Glutamatergic neuron (in vitro differentiated cells): Measurements from ENCODE around the gene MGARP. TPM values are rescaled to one million over a fixed set of nuclear protein-coding genes. Genes with fewer than 3 reads are reported as not detected.

ENCODE experiments used
- total RNA-seq: library from RNA; stranded (reverse); fragmentation: NEBNext Ultra II Directional; extraction: Animal tissue kit (Norgen Biotek cat#: 25700); gene quantifications from one replicate; pipeline ENCODE4 v1.2.1, GENCODE V29; 2021; ENCODE audit not compliant: unreplicated experiment

Gene MGARP
- total RNA-seq, 1 donor from 2014 or later: 0.69 TPM

Other genes starting within 250 kb of the MGARP start
- 32.4 TPM for gene ELF2, start 103.0 kb downstream of the MGARP start, total RNA-seq
- 44.9 TPM for gene NAA15, start 21.3 kb upstream of the MGARP start, total RNA-seq
- gene NDUFC1, start 22.3 kb upstream of the MGARP start, total RNA-seq: 19.4 TPM
- 5.0 TPM for gene RAB33B, start 173.9 kb upstream of the MGARP start, total RNA-seq